GM19463 (cell line): ENCODE results near the gene CSTB.
A peak's percentile ranks its signal among the peaks of the same experiment; 100 is the strongest.

Source experiments
- ATAC-seq: cut with Tn5 transposase; IDR thresholded peaks from one replicate; pipeline ENCODE4 v1.9.1; 2021; ENCODE audit warnings: mild to moderate bottlenecking, moderate library complexity; ENCODE audit not compliant: unreplicated experiment

The CSTB gene

GRCh38 chr21:43793243-43793642, 17.1 kb upstream of the CSTB start:
- ATAC-seq, result no peak

GRCh38 chr21:43792406-43792805, 16.3 kb upstream of the CSTB start:
- ATAC-seq, result no peak

- no peak for ATAC-seq
Observed at GRCh38 chr21:43790010-43790524, 14.0 kb upstream of the CSTB start.

GRCh38 chr21:43789276-43790009, 13.3 kb upstream of the CSTB start, which contains the start of gene RRP1:
Gene RRP1, plus strand, starts transcription at chr21:43789577. Its CDS starts 53 bp downstream, at chr21:43789630.
- ATAC-seq, result peak; percentile 85

GRCh38 chr21:43786807-43787440, 10.8 kb upstream of the CSTB start:
- ATAC-seq, result no peak

- ATAC-seq, result no peak
Observed at GRCh38 chr21:43786300-43786806, 10.2 kb upstream of the CSTB start.

GRCh38 chr21:43785134-43785533, 9.0 kb upstream of the CSTB start:
- no peak for ATAC-seq

GRCh38 chr21:43783098-43783700, 7.1 kb upstream of the CSTB start:
- ATAC-seq, result no peak

- no peak for ATAC-seq
Observed at GRCh38 chr21:43782431-43783097, 6.5 kb upstream of the CSTB start.

- ATAC-seq, result no peak
Observed at GRCh38 chr21:43781846-43782245, 5.7 kb upstream of the CSTB start.

GRCh38 chr21:43779660-43780059, 3.6 kb upstream of the CSTB start:
- no peak for ATAC-seq

GRCh38 chr21:43778469-43779335, 2.6 kb upstream of the CSTB start:
- ATAC-seq, result no peak

- no peak for ATAC-seq
Observed at GRCh38 chr21:43777953-43778352, 1.8 kb upstream of the CSTB start.

- ATAC-seq, result no peak
Observed at GRCh38 chr21:43775190-43775589, 918 bp downstream of the CSTB start.

GRCh38 chr21:43774163-43774562, 1.9 kb downstream of the CSTB start:
- no peak for ATAC-seq

GRCh38 chr21:43772425-43772821, 3.7 kb downstream of the CSTB start:
- no peak for ATAC-seq

GRCh38 chr21:43771698-43772424, 4.2 kb downstream of the CSTB start:
- no peak for ATAC-seq

GRCh38 chr21:43771199-43771675, 4.9 kb downstream of the CSTB start:
- no peak for ATAC-seq

- no peak for ATAC-seq
Observed at GRCh38 chr21:43770066-43770655, 5.9 kb downstream of the CSTB start.
